ENCODE measurements around the gene KDM4B. TPM values are rescaled to one million over a fixed set of nuclear protein-coding genes. Genes with fewer than 3 reads are reported as not detected.
A peak's percentile ranks its signal among the peaks of the same experiment; 100 is the strongest.

Gene KDM4B
- total and polyA plus RNA-seq, 2 donors (not counting 1 experiment from before 2014, with no cell fraction given): 75.5 to 205 TPM

- TF ChIP-seq, protein P1, sequence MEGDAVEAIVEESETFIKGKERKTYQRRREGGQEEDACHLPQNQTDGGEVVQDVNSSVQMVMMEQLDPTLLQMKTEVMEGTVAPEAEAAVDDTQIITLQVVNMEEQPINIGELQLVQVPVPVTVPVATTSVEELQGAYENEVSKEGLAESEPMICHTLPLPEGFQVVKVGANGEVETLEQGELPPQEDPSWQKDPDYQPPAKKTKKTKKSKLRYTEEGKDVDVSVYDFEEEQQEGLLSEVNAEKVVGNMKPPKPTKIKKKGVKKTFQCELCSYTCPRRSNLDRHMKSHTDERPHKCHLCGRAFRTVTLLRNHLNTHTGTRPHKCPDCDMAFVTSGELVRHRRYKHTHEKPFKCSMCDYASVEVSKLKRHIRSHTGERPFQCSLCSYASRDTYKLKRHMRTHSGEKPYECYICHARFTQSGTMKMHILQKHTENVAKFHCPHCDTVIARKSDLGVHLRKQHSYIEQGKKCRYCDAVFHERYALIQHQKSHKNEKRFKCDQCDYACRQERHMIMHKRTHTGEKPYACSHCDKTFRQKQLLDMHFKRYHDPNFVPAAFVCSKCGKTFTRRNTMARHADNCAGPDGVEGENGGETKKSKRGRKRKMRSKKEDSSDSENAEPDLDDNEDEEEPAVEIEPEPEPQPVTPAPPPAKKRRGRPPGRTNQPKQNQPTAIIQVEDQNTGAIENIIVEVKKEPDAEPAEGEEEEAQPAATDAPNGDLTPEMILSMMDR (IDR thresholded peaks at IDR 0.05): no peak
- no peak for TF ChIP-seq EZH2 (IDR thresholded peaks at IDR 0.05; ENCODE audit: borderline replicate concordance, insufficient read depth, low read depth, low read length, poor library complexity, severe bottlenecking)
These were observed 184.8 kb downstream of the KDM4B start for GRCh38 chr19:5153601-5154128.

More at GRCh38 chr19:5153601-5154128, 184.8 kb downstream of the KDM4B start:
- no peak for ATAC-seq (ENCODE audit: low read depth)
- WGBS (ENCODE audit: insufficient coverage): 84% methylated on average over 11 of the region's 14 CpGs
- Histone ChIP-seq H3K79me2 (ENCODE audit: control insufficient read depth, insufficient read depth, low read length) (peaks cover 7% of the 10 kb centered on the region), H3K4me2 (replicated peaks; ENCODE audit: low read depth, low read length, poor library complexity, severe bottlenecking) (no peak overlapping the region), H3K27ac (ENCODE audit: low read length in 2 of 2) (no peak overlapping the region), H3K9me3 (ENCODE audit: control extremely low read depth in 1 of 3, control insufficient read depth in 2 of 3, insufficient read depth in 1 of 3, low read length in 2 of 3) (peaks cover 0 to 16% (median 3%) of the 10 kb centered on the region in 3 donors), H3K36me3 (replicated peaks in 1 of 2; ENCODE audit: control extremely low read depth in 1 of 2, control insufficient read depth in 1 of 2, extremely low read depth in 1 of 2, insufficient read depth in 2 of 2, low read length in 1 of 2) (peaks cover 0 to 50% of the 10 kb centered on the region in 2 experiments), H3K9ac (ENCODE audit: low read length) (no peak overlapping the region), H3K4me1 (ENCODE audit: control insufficient read depth in 2 of 2, insufficient read depth in 2 of 2, low read length in 2 of 2) (peaks cover 0 to 9% of the 10 kb centered on the region in 2 donors), H4K20me1 (ENCODE audit: control insufficient read depth, insufficient read depth, low read length, poor library complexity, severe bottlenecking) (peaks cover 60% of the 10 kb centered on the region), H3K27me3 (replicated peaks in 1 of 4; ENCODE audit: control extremely low read depth in 1 of 4, control insufficient read depth in 3 of 4, insufficient read depth in 4 of 4, low read length in 3 of 4) (no peaks in the 10 kb centered on the region), H3K4me3 (ENCODE audit: control extremely low read depth in 1 of 5, extremely low read depth in 1 of 5, insufficient read depth in 1 of 5, low read depth in 2 of 5, low read length in 4 of 5) (no peak overlapping the region), H2AFZ (ENCODE audit: insufficient read depth, low read depth, low read length, poor library complexity, severe bottlenecking) (no peak overlapping the region)
- peak; percentile 46 for DNase-seq
- no peaks in the 10 kb centered on the region for H3K9me3 Mint-ChIP-seq (ENCODE audit: insufficient read depth)
- no peaks in the 10 kb centered on the region for H3K27me3 Mint-ChIP-seq
- ChIA-PET POLR2A (interaction anchor here (0.6 to 1.3 kb wide), 5 partner anchors 26 to 106 kb away, joined by 3 to 9 read pairs (median 4); no protein-coding TSS in a partner anchor), CTCF (interaction anchor here (0.8 to 10.2 kb wide), 7 partner anchors 9 to 104 kb away, joined by 3 to 102 read pairs (median 3); no protein-coding TSS in a partner anchor)
- H3K4me1 Mint-ChIP-seq: peaks cover 13% of the 10 kb centered on the region
- peak overlapping the region; percentile 41 for H3K27ac Mint-ChIP-seq
- no peak overlapping the region for H3K4me3 Mint-ChIP-seq
- intact Hi-C loops (cut with micrococcal nuclease): loop anchor here (1.0 kb wide), 1 partner anchor 105 kb away; no protein-coding TSS in a partner anchor

Measured in B cell (primary cell).